H1 (cell line): ENCODE results near the gene TRMT13. TPM values are rescaled to one million over a fixed set of nuclear protein-coding genes. Genes with fewer than 3 reads are reported as not detected.

ENCODE experiments used
- CTCF ChIA-PET: fragments of 300-600 bp; sonication (Branson Sonifier 250); formaldehyde crosslinking; loops from one replicate; lab custom pipeline; 2021; ENCODE audit not compliant: partially characterized antibody; lab: Charles Lee
- POLR2A ChIA-PET: fragments of 300-600 bp; sonication (Branson Sonifier 250); formaldehyde crosslinking; loops from one replicate; lab custom pipeline; 2021; ENCODE audit warnings: inconsistent platforms; ENCODE audit not compliant: partially characterized antibody; lab: Charles Lee
- DNase-seq, 2 experiments: peaks; one replicate each; pipeline versions ENCODE4 v3.0.0 to v3.0.0-alpha.2; 2010 to 2022; ENCODE audit warnings: low spot score in 2 of 2, low read depth in 1 of 2, mixed read lengths in 1 of 2
- FAIRE-seq: peaks from 2 replicates; lab custom pipeline; 2011; peaks lifted over from hg19 to GRCh38; lab: Jason Lieb, UNC
- H2AFZ ChIP-seq: 2 replicates; pipeline ENCODE4 v1.8.1; 2012; ENCODE audit warnings: low read length, inconsistent platforms
- H2AK5ac ChIP-seq: 2 replicates; pipeline ENCODE4 v1.6.1; 2013; ENCODE audit warnings: low read depth, low read length
- H2BK120ac ChIP-seq: replicated peaks from 2 replicates; pipeline ENCODE3; 2013; ENCODE audit warnings: low read depth, low read length, inconsistent platforms
- H2BK12ac ChIP-seq: 2 replicates; pipeline ENCODE4 v1.6.1; 2013; ENCODE audit warnings: low read depth, low read length
- H2BK15ac ChIP-seq: 2 replicates; pipeline ENCODE4 v1.6.1; 2013; ENCODE audit warnings: low read length
- H2BK20ac ChIP-seq: 2 replicates; pipeline ENCODE4 v1.6.1; 2013; ENCODE audit warnings: low read length
- H2BK5ac ChIP-seq: 2 replicates; pipeline ENCODE4 v1.6.1; 2013; ENCODE audit warnings: low read depth, low read length
- H3K14ac ChIP-seq: 2 replicates; pipeline ENCODE4 v1.6.1; 2013; ENCODE audit warnings: inconsistent platforms; ENCODE audit not compliant: insufficient read length
- H3K18ac ChIP-seq: 2 replicates; pipeline ENCODE4 v1.6.1; 2013; ENCODE audit warnings: low read length; ENCODE audit errors: extremely low read depth
- H3K23ac ChIP-seq: 2 replicates; pipeline ENCODE4 v1.6.1; 2013; ENCODE audit warnings: inconsistent platforms; ENCODE audit not compliant: insufficient read length
- H3K23me2 ChIP-seq: 2 replicates; pipeline ENCODE4 v1.6.1; 2013; ENCODE audit warnings: low read depth, low read length
- H3K27ac ChIP-seq: 2 replicates; pipeline ENCODE4 v1.6.1; 2011; ENCODE audit warnings: low read depth, low read length, inconsistent platforms
- H3K27me3 ChIP-seq, 4 experiments: replicated peaks in 1 of 4; 1 replicate in 1 of 4; 2 replicates in 3 of 4; pipeline versions ENCODE4 v1.6.1 to v1.8.1; 2011 to 2013; ENCODE audit warnings: low read length in 3 of 4, mild to moderate bottlenecking in 3 of 4, inconsistent platforms in 2 of 4, mixed read lengths in 2 of 4, moderate library complexity in 1 of 4; ENCODE audit not compliant: control insufficient read depth in 3 of 4, insufficient read depth in 3 of 4; ENCODE audit errors: extremely low read depth in 1 of 4
- H3K36me3 ChIP-seq, 4 experiments: 2 replicates each; pipeline versions ENCODE4 v1.6.1 to v1.8.1; 2011 to 2013; ENCODE audit warnings: mild to moderate bottlenecking in 4 of 4, low read length in 3 of 4, moderate library complexity in 2 of 4, control low read depth in 1 of 4, inconsistent platforms in 1 of 4; ENCODE audit not compliant: insufficient read depth in 4 of 4, control insufficient read depth in 2 of 4
- H3K4ac ChIP-seq: replicated peaks from 2 replicates; pipeline ENCODE3; 2013; ENCODE audit warnings: low read length, low read depth, mixed read lengths, inconsistent platforms; ENCODE audit not compliant: insufficient read length
- H3K4me1 ChIP-seq, 4 experiments: replicated peaks in 1 of 4; 1 replicate in 1 of 4; 2 replicates in 3 of 4; pipeline versions ENCODE4 v1.6.1 to v1.8.1; 2011 to 2013; ENCODE audit warnings: low read length in 3 of 4, inconsistent platforms in 2 of 4, mixed read lengths in 1 of 4; ENCODE audit not compliant: insufficient read depth in 4 of 4, control insufficient read depth in 3 of 4
- H3K4me2 ChIP-seq, 2 experiments: 2 replicates each; pipeline versions ENCODE4 v1.6.1 to v1.8.1; 2011 to 2013; ENCODE audit warnings: low read depth in 2 of 2, low read length in 2 of 2, control low read depth in 1 of 2, inconsistent platforms in 1 of 2, mild to moderate bottlenecking in 1 of 2; ENCODE audit not compliant: insufficient read depth in 1 of 2
- H3K4me3 ChIP-seq, 4 experiments: fragments of 200-600, 300-600 bp in 1 of 4; sonication (generic), shearing (Covaris generic), sonication (Bioruptor Twin) in 1 of 4; 2 replicates each; pipeline versions ENCODE4 v1.5.1 to v1.8.1; 2011 to 2016; ENCODE audit warnings: low read length in 4 of 4, low read depth in 3 of 4, control low read depth in 2 of 4, inconsistent platforms in 2 of 4, mild to moderate bottlenecking in 2 of 4, mixed read lengths in 1 of 4, moderate library complexity in 1 of 4; ENCODE audit not compliant: insufficient read depth in 2 of 4; ENCODE audit errors: extremely low read depth in 1 of 4
- H3K56ac ChIP-seq: replicated peaks from 2 replicates; pipeline ENCODE3; 2013; ENCODE audit warnings: low read depth, mild to moderate bottlenecking, mixed read lengths, low read length, inconsistent platforms; ENCODE audit not compliant: insufficient read length
- H3K79me1 ChIP-seq: 2 replicates; pipeline ENCODE4 v1.6.1; 2013; ENCODE audit warnings: low read depth, low read length, control low read depth
- H3K79me2 ChIP-seq, 2 experiments: 2 replicates each; pipeline versions ENCODE4 v1.6.1 to v1.8.1; 2012 to 2013; ENCODE audit warnings: low read length in 2 of 2, mild to moderate bottlenecking in 2 of 2, inconsistent platforms in 1 of 2; ENCODE audit not compliant: insufficient read depth in 2 of 2, control insufficient read depth in 1 of 2
- H3K9ac ChIP-seq, 4 experiments: replicated peaks in 1 of 4; 1 replicate in 1 of 4; 2 replicates in 3 of 4; pipeline versions ENCODE4 v1.6.1 to v1.8.1; 2011 to 2013; ENCODE audit warnings: low read depth in 3 of 4, low read length in 3 of 4, control low read depth in 2 of 4, mild to moderate bottlenecking in 2 of 4, moderate library complexity in 2 of 4, inconsistent platforms in 1 of 4; ENCODE audit errors: extremely low read depth in 1 of 4
- H3K9me3 ChIP-seq, 2 experiments: 2 replicates each; pipeline versions ENCODE4 v1.6.1 to v1.8.1; 2012 to 2013; ENCODE audit warnings: mild to moderate bottlenecking in 2 of 2, moderate library complexity in 2 of 2, control low read depth in 1 of 2, inconsistent platforms in 1 of 2, low read depth in 1 of 2, low read length in 1 of 2, mixed read lengths in 1 of 2; ENCODE audit not compliant: insufficient read depth in 2 of 2
- H4K20me1 ChIP-seq, 2 experiments: replicated peaks in 1 of 2; 2 replicates each; pipeline versions ENCODE3 to v1.8.1; 2011 to 2013; ENCODE audit warnings: inconsistent platforms in 2 of 2, low read length in 2 of 2, mild to moderate bottlenecking in 1 of 2; ENCODE audit not compliant: insufficient read depth in 2 of 2, control insufficient read depth in 1 of 2
- H4K5ac ChIP-seq: 2 replicates; pipeline ENCODE4 v1.6.1; 2013; ENCODE audit warnings: low read length, low read depth, mixed read lengths, inconsistent platforms; ENCODE audit not compliant: insufficient read length
- H4K8ac ChIP-seq: 2 replicates; pipeline ENCODE4 v1.8.0; 2013; ENCODE audit warnings: mild to moderate bottlenecking, moderate library complexity, low read length, inconsistent platforms; ENCODE audit not compliant: insufficient read depth; ENCODE audit errors: extremely low read depth
- H4K91ac ChIP-seq: replicated peaks from 2 replicates; pipeline ENCODE3; 2013; ENCODE audit warnings: low read length, mixed read lengths, inconsistent platforms; ENCODE audit not compliant: insufficient read length
- CHD1 ChIP-seq: IDR thresholded peaks from 2 replicates; pipeline ENCODE4 v1.6.1; 2012; ENCODE audit warnings: low read depth, low read length, improper control_type of control experiment
- MAFK ChIP-seq: IDR thresholded peaks from 2 replicates; pipeline ENCODE4 v1.6.1; 2012; ENCODE audit warnings: low read depth, mild to moderate bottlenecking, improper control_type of control experiment, low read length
- polyA plus RNA-seq, 7 experiments: library from polyadenylated mRNA; depleted of rRNA in 3 of 7; stranded (reverse) in 5 of 7; unstranded in 2 of 7; fragments of >200 nt in 5 of 7; fragments of 200-250 nt in 2 of 7; gene quantifications; 1 replicate in 5 of 7; 2 replicates in 1 of 7; 4 replicates in 1 of 7; pipeline versions ENCODE4 v1.2.1 to v1.2.3, GENCODE V29; 2011 to 2013; ENCODE audit warnings: missing spikeins in 2 of 7, mixed read lengths in 2 of 7
- total RNA-seq: library from RNA; stranded (reverse); fragmentation: NEBNext Ultra II Directional; extraction: Animal tissue kit (Norgen Biotek cat#: 25700); gene quantifications from 2 replicates; pipeline ENCODE4 v1.2.1, GENCODE V29; 2021

The TRMT13 gene
- total and polyA plus RNA-seq, 2 of the 8 experiments (the other 6 are each of a cell fraction or from before 2014, with no cell fraction given): 3.6 to 14.8 TPM

DNA sequence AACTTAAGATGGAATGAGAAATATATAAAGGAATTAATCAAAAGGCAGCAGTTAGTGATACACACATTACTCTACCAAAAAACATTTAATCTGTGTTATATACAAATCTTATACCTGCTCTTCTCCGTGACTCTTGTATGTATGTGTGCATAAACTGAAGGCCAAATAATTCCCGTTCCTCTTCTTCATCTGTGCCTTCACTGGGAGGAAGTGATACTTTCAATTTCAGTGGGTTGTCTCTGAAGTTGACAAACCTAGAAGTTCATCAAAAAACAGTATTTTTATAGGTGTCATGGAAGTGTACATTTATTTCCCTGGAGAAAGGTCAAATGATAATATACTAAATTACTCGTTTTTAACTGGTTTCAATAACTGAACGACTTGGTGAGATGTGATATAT lies 19.3 kb downstream of the TRMT13 start (continued):
- TF ChIP-seq CHD1: no peak

DNA sequence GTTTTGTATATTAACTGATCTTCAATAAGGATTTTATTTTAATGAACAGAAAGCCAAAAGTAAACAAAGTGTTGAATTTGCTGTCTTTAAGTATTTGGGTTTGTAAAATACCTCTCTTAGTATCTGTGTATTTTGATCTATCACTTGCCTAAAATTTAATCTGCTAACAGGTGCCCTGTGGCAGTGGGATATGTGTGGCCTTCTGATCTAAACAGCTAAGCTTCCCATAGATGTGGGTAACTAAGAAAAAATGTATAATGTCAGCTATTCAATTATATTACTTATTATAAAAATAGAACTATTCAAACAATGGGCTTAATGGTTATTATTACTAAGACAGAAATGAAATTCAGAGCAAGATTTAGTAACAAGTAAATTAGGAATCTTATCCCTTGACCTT lies 29.9 kb downstream of the TRMT13 start:
- TF ChIP-seq MAFK: no peak
- Histone ChIP-seq H3K79me2 (no peaks in the 10 kb centered on the region), H3K9me3 (no peaks in the 10 kb centered on the region), H3K4me3 (no peak overlapping the region), H3K4me2 (no peak overlapping the region), H3K56ac (no peak overlapping the region), H3K27me3 (no peaks in the 10 kb centered on the region), H3K23me2 (no peaks in the 10 kb centered on the region), H4K20me1 (no peaks in the 10 kb centered on the region), H3K9ac (no peak overlapping the region), H2BK20ac (no peak overlapping the region), H2AFZ (no peak overlapping the region), H4K8ac (no peak overlapping the region), H3K27ac (no peak overlapping the region), H4K5ac (no peak overlapping the region), H2AK5ac (no peak overlapping the region), H2BK120ac (no peak overlapping the region), H3K18ac (no peak overlapping the region), H3K79me1 (no peaks in the 10 kb centered on the region), H3K23ac (no peak overlapping the region), H3K36me3 (no peaks in the 10 kb centered on the region), H2BK12ac (no peak overlapping the region), H4K91ac (no peak overlapping the region), H2BK5ac (no peak overlapping the region), H3K4me1 (no peaks in the 10 kb centered on the region), H3K4ac (no peak overlapping the region), H3K14ac (no peak overlapping the region), H2BK15ac (no peak overlapping the region)
- CTCF ChIA-PET: interaction anchor here (0.6 to 1.1 kb wide), 2 partner anchors 61 to 285 kb away, joined by 3 to 4 read pairs; no protein-coding TSS in a partner anchor
- DNase-seq: no peak
- no peak for FAIRE-seq
- POLR2A ChIA-PET: no interaction called here
